Hindlimb muscle (tissue), 1 donor: ENCODE results near the gene TLN1. TPM values are rescaled to one million over a fixed set of nuclear protein-coding genes. Genes with fewer than 3 reads are reported as not detected.

Experiments used
- DNase-seq: peaks from one replicate; pipeline ENCODE4 v3.0.0-alpha.2; 2013
- polyA plus RNA-seq: library from polyadenylated mRNA; unstranded; fragments of 120-200 nt; gene quantifications from one replicate; pipeline ENCODE4 v1.2.1, GENCODE V29; 2013; ENCODE audit not compliant: insufficient read length

The TLN1 gene
- 117 TPM for polyA plus RNA-seq

GRCh38 chr9:35732185-35732799 lies at the start of gene TLN1, which contains the start of gene CREB3:
Gene TLN1 (minus strand): TSS chr9:35732195. CDS start chr9:35725694, 6,501 bp downstream.
Gene CREB3 (plus strand): TSS chr9:35732666. CDS start chr9:35732773, 107 bp downstream.
- DNase-seq = peak; percentile 97

GRCh38 chr9:35781066-35781465 lies 49.1 kb upstream of the TLN1 start:
- no peak for DNase-seq

GRCh38 chr9:35778496-35778895 lies 46.5 kb upstream of the TLN1 start:
- no peak for DNase-seq

- no peak for DNase-seq
Observed at GRCh38 chr9:35776018-35776417, 44.0 kb upstream of the TLN1 start.

GRCh38 chr9:35774907-35775635 lies 43.1 kb upstream of the TLN1 start:
- no peak for DNase-seq

GRCh38 chr9:35771943-35772342 lies 39.9 kb upstream of the TLN1 start:
- DNase-seq = no peak

GRCh38 chr9:35771534-35771933 lies 39.5 kb upstream of the TLN1 start:
- DNase-seq = no peak

- no peak for DNase-seq
Observed at GRCh38 chr9:35771075-35771433, 39.1 kb upstream of the TLN1 start.

- no peak for DNase-seq
Observed at GRCh38 chr9:35769763-35770162, 37.8 kb upstream of the TLN1 start.

GRCh38 chr9:35767458-35767857 lies 35.5 kb upstream of the TLN1 start:
- no peak for DNase-seq

GRCh38 chr9:35766997-35767396 lies 35.0 kb upstream of the TLN1 start:
- DNase-seq = no peak

- DNase-seq = no peak
Observed at GRCh38 chr9:35763803-35764202, 31.8 kb upstream of the TLN1 start.

- no peak for DNase-seq
Observed at GRCh38 chr9:35763181-35763580, 31.2 kb upstream of the TLN1 start.

GRCh38 chr9:35760651-35761050 lies 28.7 kb upstream of the TLN1 start:
- no peak for DNase-seq

GRCh38 chr9:35759795-35760194 lies 27.8 kb upstream of the TLN1 start:
- DNase-seq = no peak

- DNase-seq = no peak
Observed at GRCh38 chr9:35758475-35759050, 26.6 kb upstream of the TLN1 start.

- no peak for DNase-seq
Observed at GRCh38 chr9:35757892-35758275, 25.9 kb upstream of the TLN1 start.

GRCh38 chr9:35757226-35757891 lies 25.4 kb upstream of the TLN1 start:
- DNase-seq = no peak

- DNase-seq = peak; percentile 67
Observed at GRCh38 chr9:35756275-35757225, 24.6 kb upstream of the TLN1 start.

GRCh38 chr9:35755071-35755470 lies 23.1 kb upstream of the TLN1 start:
- no peak for DNase-seq

- DNase-seq = no peak
Observed at GRCh38 chr9:35754264-35754663, 22.3 kb upstream of the TLN1 start, which contains the start of gene MSMP. Gene MSMP (minus strand): TSS chr9:35754276. CDS start chr9:35754129, 147 bp downstream.

GRCh38 chr9:35753466-35753865 lies 21.5 kb upstream of the TLN1 start:
- DNase-seq = no peak
